ENCODE results near the gene E2F8.

GRCh38 chr11:19220903-19221724, 19.6 kb downstream of the E2F8 start:
- TF ChIP-seq, protein P1, sequence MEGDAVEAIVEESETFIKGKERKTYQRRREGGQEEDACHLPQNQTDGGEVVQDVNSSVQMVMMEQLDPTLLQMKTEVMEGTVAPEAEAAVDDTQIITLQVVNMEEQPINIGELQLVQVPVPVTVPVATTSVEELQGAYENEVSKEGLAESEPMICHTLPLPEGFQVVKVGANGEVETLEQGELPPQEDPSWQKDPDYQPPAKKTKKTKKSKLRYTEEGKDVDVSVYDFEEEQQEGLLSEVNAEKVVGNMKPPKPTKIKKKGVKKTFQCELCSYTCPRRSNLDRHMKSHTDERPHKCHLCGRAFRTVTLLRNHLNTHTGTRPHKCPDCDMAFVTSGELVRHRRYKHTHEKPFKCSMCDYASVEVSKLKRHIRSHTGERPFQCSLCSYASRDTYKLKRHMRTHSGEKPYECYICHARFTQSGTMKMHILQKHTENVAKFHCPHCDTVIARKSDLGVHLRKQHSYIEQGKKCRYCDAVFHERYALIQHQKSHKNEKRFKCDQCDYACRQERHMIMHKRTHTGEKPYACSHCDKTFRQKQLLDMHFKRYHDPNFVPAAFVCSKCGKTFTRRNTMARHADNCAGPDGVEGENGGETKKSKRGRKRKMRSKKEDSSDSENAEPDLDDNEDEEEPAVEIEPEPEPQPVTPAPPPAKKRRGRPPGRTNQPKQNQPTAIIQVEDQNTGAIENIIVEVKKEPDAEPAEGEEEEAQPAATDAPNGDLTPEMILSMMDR (IDR thresholded peaks at IDR 0.05): no peak
- no peak for TF ChIP-seq POLR2A (IDR thresholded peaks at IDR 0.05)

Data from testis (tissue), 2 donors.